OCI-LY3 (cell line): ENCODE measurements around the gene TMEM89.

Experiments used
- H2AFZ ChIP-seq: fragments of 200-600, 300-600 bp; shearing (Covaris generic); 2 replicates; pipeline ENCODE4 v1.6.0; 2014; ENCODE audit warnings: antibody characterized with exemption, low read depth, low read length
- H3K27ac ChIP-seq: fragments of 200-600, 300-600 bp; sonication (generic); 2 replicates; pipeline ENCODE4 v1.5.1; 2014; ENCODE audit warnings: mild to moderate bottlenecking, low read length, moderate library complexity, mixed read lengths
- H3K27me3 ChIP-seq: fragments of 200-600, 300-600 bp; sonication (generic); 2 replicates; pipeline ENCODE4 v1.6.1; 2014; ENCODE audit warnings: low read depth, low read length, mixed read lengths
- H3K36me3 ChIP-seq: fragments of 200-600, 300-600 bp; sonication (generic); replicated peaks from 2 replicates; pipeline ENCODE3; 2014; ENCODE audit warnings: low read depth, low read length, mixed read lengths
- H3K4me1 ChIP-seq: fragments of 300-600, 200-600 bp; sonication (generic); 2 replicates; pipeline ENCODE4 v1.6.1; 2014; ENCODE audit warnings: low read length, mixed read lengths
- H3K4me2 ChIP-seq: fragments of 200-600, 300-600 bp; sonication (generic); 2 replicates; pipeline ENCODE4 v1.6.1; 2014; ENCODE audit warnings: low read length, mixed read lengths
- H3K4me3 ChIP-seq: fragments of 300-600, 200-600 bp; sonication (generic); 2 replicates; pipeline ENCODE4 v1.5.1; 2014; ENCODE audit warnings: antibody characterized with exemption, mild to moderate bottlenecking, low read length, moderate library complexity
- H3K79me2 ChIP-seq: fragments of 300-600, 200-600 bp; shearing (Covaris generic); 2 replicates; pipeline ENCODE4 v1.6.1; 2014; ENCODE audit warnings: mild to moderate bottlenecking, low read length, mixed read lengths
- H3K9ac ChIP-seq: fragments of 300-600, 200-600 bp; shearing (Covaris generic); 2 replicates; pipeline ENCODE4 v1.6.0; 2014; ENCODE audit warnings: mild to moderate bottlenecking, low read length, moderate library complexity
- H3K9me3 ChIP-seq: fragments of 200-600, 300-600 bp; shearing (Covaris generic); 2 replicates; pipeline ENCODE4 v1.6.1; 2014; ENCODE audit warnings: low read length, mixed read lengths; ENCODE audit not compliant: insufficient read depth
- H4K20me1 ChIP-seq: fragments of 200-600, 300-600 bp; sonication (generic); 2 replicates; pipeline ENCODE4 v1.6.1; 2016; ENCODE audit warnings: low read length, mixed read lengths; ENCODE audit not compliant: insufficient read depth
- EZH2phosphoT487 ChIP-seq: fragments of 200-600 bp; shearing (Covaris generic); IDR thresholded peaks from 2 replicates; pipeline ENCODE4 v1.6.1; 2018; ENCODE audit warnings: antibody characterized with exemption, mixed run types, low read depth
- TF ChIP-seq, protein P1 (sequence below): fragments of 200-600, 300-600 bp; sonication (generic); IDR thresholded peaks from 2 replicates; pipeline ENCODE4 v1.5.1; 2014; ENCODE audit warnings: antibody characterized with exemption, low read length, low read depth

Gene TMEM89

DNA sequence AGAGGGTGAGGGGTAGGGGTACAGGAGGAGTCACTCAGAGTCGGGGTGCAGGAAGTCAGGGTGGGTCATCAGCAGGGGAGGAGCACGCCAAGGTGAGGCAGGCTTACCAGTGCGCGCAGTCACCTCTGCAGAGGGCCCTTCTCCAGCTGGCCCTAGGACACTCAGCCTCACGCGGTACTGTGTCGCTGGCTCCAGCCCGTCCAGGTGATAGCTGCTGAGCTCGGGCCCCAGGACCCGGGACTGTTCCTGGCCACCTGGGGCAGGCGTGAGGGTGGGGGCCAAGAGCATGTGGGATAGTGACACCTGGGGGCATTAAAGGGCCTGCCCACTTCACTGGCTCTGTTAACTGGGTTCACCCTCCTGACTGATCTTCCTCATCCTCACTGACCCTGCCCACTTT, 33.9 kb downstream of the TMEM89 start:
- no peak overlapping the region for H2AFZ ChIP-seq
- no peak for TF ChIP-seq EZH2phosphoT487
- TF ChIP-seq, protein P1, sequence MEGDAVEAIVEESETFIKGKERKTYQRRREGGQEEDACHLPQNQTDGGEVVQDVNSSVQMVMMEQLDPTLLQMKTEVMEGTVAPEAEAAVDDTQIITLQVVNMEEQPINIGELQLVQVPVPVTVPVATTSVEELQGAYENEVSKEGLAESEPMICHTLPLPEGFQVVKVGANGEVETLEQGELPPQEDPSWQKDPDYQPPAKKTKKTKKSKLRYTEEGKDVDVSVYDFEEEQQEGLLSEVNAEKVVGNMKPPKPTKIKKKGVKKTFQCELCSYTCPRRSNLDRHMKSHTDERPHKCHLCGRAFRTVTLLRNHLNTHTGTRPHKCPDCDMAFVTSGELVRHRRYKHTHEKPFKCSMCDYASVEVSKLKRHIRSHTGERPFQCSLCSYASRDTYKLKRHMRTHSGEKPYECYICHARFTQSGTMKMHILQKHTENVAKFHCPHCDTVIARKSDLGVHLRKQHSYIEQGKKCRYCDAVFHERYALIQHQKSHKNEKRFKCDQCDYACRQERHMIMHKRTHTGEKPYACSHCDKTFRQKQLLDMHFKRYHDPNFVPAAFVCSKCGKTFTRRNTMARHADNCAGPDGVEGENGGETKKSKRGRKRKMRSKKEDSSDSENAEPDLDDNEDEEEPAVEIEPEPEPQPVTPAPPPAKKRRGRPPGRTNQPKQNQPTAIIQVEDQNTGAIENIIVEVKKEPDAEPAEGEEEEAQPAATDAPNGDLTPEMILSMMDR, result no peak
- no peaks in the 10 kb centered on the region for H3K79me2 ChIP-seq
- no peaks in the 10 kb centered on the region for H4K20me1 ChIP-seq
- H3K27ac ChIP-seq, result no peak overlapping the region
- no peak overlapping the region for H3K9ac ChIP-seq
- no peaks in the 10 kb centered on the region for H3K4me1 ChIP-seq
- H3K9me3 ChIP-seq, result no peaks in the 10 kb centered on the region
- H3K27me3 ChIP-seq, result no peaks in the 10 kb centered on the region
- no peaks in the 10 kb centered on the region for H3K36me3 ChIP-seq
- no peak overlapping the region for H3K4me3 ChIP-seq
- H3K4me2 ChIP-seq, result no peak overlapping the region

DNA sequence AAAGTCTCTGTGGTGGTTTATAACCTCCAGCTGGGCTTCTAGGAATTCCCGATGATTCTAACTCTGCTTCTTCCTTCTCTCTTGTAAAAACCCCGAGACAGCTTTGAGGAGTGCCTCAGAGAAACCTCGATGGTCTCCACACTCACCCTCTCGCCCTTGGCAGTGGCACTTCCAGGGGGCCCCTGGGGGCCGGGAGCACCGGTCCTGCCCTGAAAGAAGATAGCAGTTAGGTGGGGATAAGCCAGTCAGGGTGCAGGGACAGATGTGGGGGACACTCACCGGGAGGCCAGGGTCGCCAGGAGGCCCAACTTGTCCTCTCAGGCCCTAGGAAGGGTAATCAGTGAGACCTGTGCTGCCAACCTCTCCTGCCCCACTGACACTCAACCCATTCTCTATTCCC, 36.2 kb downstream of the TMEM89 start:
- no peak overlapping the region for H3K4me2 ChIP-seq
- no peaks in the 10 kb centered on the region for H3K36me3 ChIP-seq
- no peak overlapping the region for H3K27ac ChIP-seq

DNA sequence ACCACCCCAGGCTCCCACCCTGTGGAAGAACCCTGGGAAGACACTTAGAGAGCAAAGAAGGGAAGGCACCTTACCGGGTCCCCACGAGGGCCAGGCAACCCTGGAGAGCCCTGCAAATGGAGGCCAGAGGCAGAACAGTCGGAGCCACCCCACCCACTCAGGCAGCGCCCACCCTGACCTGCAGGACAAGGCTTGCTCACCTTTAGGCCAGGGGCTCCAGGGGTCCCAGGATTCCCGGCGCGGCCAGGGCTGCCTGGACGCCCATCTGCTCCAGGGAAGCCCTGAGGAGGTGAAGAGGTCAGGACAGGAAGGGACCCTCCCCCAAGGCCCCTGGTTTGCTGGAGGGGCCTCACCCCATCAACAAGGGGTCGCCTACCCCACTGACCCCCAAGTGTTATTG, 36.7 kb downstream of the TMEM89 start:
- Histone ChIP-seq H3K79me2 (no peaks in the 10 kb centered on the region), H3K27me3 (no peaks in the 10 kb centered on the region), H3K4me2 (no peak overlapping the region), H3K4me3 (no peak overlapping the region), H4K20me1 (no peaks in the 10 kb centered on the region), H3K9ac (no peak overlapping the region), H3K9me3 (no peaks in the 10 kb centered on the region), H3K4me1 (no peaks in the 10 kb centered on the region), H2AFZ (no peak overlapping the region), H3K36me3 (no peaks in the 10 kb centered on the region), H3K27ac (no peak overlapping the region)
- TF ChIP-seq EZH2phosphoT487, result no peak
- TF ChIP-seq, protein P1, result no peak

More for the DNA sequence above, 36.2 kb downstream of the TMEM89 start:
- Histone ChIP-seq H3K79me2 (no peaks in the 10 kb centered on the region), H2AFZ (no peak overlapping the region), H3K4me3 (no peak overlapping the region), H3K9ac (no peak overlapping the region), H3K9me3 (no peaks in the 10 kb centered on the region), H4K20me1 (no peaks in the 10 kb centered on the region), H3K4me1 (no peaks in the 10 kb centered on the region), H3K27me3 (no peaks in the 10 kb centered on the region)
- TF ChIP-seq, protein P1, result no peak
- TF ChIP-seq EZH2phosphoT487, result no peak

DNA sequence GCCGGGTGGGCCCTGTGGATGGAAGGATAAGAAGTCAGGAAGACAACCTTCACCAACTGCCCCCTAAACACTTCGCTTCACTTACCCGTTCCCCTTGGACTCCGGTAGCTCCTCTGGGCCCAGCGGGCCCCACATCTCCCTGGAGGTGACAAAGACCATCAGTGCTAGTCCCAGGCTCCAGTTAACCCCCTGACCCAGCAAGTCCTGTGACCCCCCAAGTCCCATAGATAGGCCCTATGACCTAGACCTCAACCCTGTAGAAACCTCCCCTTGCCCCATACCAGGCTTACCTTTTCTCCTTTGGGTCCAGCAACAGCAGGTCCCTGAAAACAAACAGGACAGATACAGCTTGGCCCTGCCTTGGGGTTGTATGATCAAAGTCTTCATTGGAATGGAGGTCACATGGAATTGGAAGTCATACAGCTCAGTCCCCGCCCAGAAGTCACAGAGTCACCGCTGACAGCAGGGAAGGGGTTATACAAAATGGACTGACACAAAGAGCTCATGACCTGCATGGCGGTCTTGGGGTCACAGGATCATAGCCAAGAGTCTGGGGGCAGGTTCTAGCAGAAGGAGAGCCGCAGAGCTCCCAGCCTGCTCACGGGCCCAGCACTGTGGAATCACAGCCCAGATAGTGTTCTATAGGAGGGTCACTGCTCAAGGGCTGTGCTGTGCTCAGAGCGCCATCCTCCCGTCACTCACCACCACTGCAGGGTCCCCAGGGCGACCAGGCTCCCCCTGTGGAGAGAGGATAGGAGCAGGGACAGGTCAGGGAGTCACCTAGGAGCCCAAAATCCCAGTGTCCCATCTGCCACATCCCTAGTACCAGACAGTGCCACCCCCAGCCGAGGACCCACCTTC, 39.7 kb downstream of the TMEM89 start:
- Histone ChIP-seq H4K20me1 (no peaks in the 10 kb centered on the region), H3K27ac (no peak overlapping the region), H3K36me3 (no peaks in the 10 kb centered on the region), H3K79me2 (no peaks in the 10 kb centered on the region), H2AFZ (no peak overlapping the region), H3K4me2 (no peak overlapping the region), H3K27me3 (no peaks in the 10 kb centered on the region), H3K4me1 (no peaks in the 10 kb centered on the region), H3K9me3 (no peaks in the 10 kb centered on the region), H3K9ac (no peak overlapping the region), H3K4me3 (no peak overlapping the region)
- TF ChIP-seq, protein P1, result no peak
- no peak for TF ChIP-seq EZH2phosphoT487
